ENCODE results near the gene ZNF177.

ZNF177 gene

GRCh38 chr19:9406798-9407352 lies 44.1 kb downstream of the ZNF177 start:
- TF ChIP-seq CTCF (IDR thresholded peaks at IDR 0.05; ENCODE audit: unreplicated experiment in 3 of 3), result no peak
- Mint-ChIP-seq H3K4me1 (no peaks in the 10 kb centered on the region), H3K27me3 (ENCODE audit: low read depth) (no peaks in the 10 kb centered on the region)

GRCh38 chr19:9407827-9408226 lies 45.0 kb downstream of the ZNF177 start:
- Mint-ChIP-seq H3K27me3 (ENCODE audit: low read depth) (no peaks in the 10 kb centered on the region), H3K27ac (no peak overlapping the region)

More at GRCh38 chr19:9406798-9407352, 44.1 kb downstream of the ZNF177 start:
- Mint-ChIP-seq H3K27ac (no peak overlapping the region), H3K4me3 (no peak overlapping the region), H3K36me3 (ENCODE audit: low read depth) (peaks cover 40% of the 10 kb centered on the region), H3K9me3 (peaks cover 55% of the 10 kb centered on the region)

GRCh38 chr19:9413240-9413954 lies 50.6 kb downstream of the ZNF177 start:
- no peak overlapping the region for H3K4me3 Mint-ChIP-seq
- peaks cover 79% of the 10 kb centered on the region for H3K9me3 Mint-ChIP-seq
- H3K27me3 Mint-ChIP-seq (ENCODE audit: low read depth), result no peaks in the 10 kb centered on the region
- peaks cover 92% of the 10 kb centered on the region for H3K36me3 Mint-ChIP-seq (ENCODE audit: low read depth)
- H3K4me1 Mint-ChIP-seq, result no peaks in the 10 kb centered on the region
- TF ChIP-seq CTCF (IDR thresholded peaks at IDR 0.05; ENCODE audit: unreplicated experiment in 3 of 3), result no peak
- H3K27ac Mint-ChIP-seq, result no peak overlapping the region

More at GRCh38 chr19:9407827-9408226, 45.0 kb downstream of the ZNF177 start:
- Mint-ChIP-seq H3K4me1 (no peaks in the 10 kb centered on the region), H3K4me3 (no peak overlapping the region), H3K36me3 (ENCODE audit: low read depth) (peaks cover 50% of the 10 kb centered on the region), H3K9me3 (peaks cover 64% of the 10 kb centered on the region)
- TF ChIP-seq CTCF (IDR thresholded peaks at IDR 0.05; ENCODE audit: unreplicated experiment in 3 of 3), result no peak

GRCh38 chr19:9427941-9428340 lies 65.1 kb downstream of the ZNF177 start:
- H3K27ac Mint-ChIP-seq, result no peak overlapping the region
- peaks cover 10% of the 10 kb centered on the region for H3K9me3 Mint-ChIP-seq
- no peaks in the 10 kb centered on the region for H3K27me3 Mint-ChIP-seq (ENCODE audit: low read depth)
- H3K36me3 Mint-ChIP-seq (ENCODE audit: low read depth), result peaks cover 95% of the 10 kb centered on the region
- peaks cover 1% of the 10 kb centered on the region for H3K4me1 Mint-ChIP-seq
- no peak overlapping the region for H3K4me3 Mint-ChIP-seq
- no peak for TF ChIP-seq CTCF (IDR thresholded peaks at IDR 0.05; ENCODE audit: unreplicated experiment in 3 of 3)

- peaks cover 12% of the 10 kb centered on the region for H3K4me1 Mint-ChIP-seq
- H3K27ac Mint-ChIP-seq, result no peak overlapping the region
- H3K9me3 Mint-ChIP-seq, result peaks cover 1% of the 10 kb centered on the region
- H3K4me3 Mint-ChIP-seq, result no peak overlapping the region
- H3K36me3 Mint-ChIP-seq (ENCODE audit: low read depth), result peaks cover 90% of the 10 kb centered on the region
- TF ChIP-seq CTCF (IDR thresholded peaks at IDR 0.05; ENCODE audit: unreplicated experiment in 3 of 3), result no peak
- no peaks in the 10 kb centered on the region for H3K27me3 Mint-ChIP-seq (ENCODE audit: low read depth)
These were observed 67.6 kb downstream of the ZNF177 start for GRCh38 chr19:9430444-9430843.

GRCh38 chr19:9431475-9431874 lies 68.7 kb downstream of the ZNF177 start:
- TF ChIP-seq CTCF (IDR thresholded peaks at IDR 0.05; ENCODE audit: unreplicated experiment in 3 of 3), result peak in 2 of 3 experiments; percentile 9 to 35
- H3K9me3 Mint-ChIP-seq, result peaks cover 3% of the 10 kb centered on the region
- H3K27ac Mint-ChIP-seq, result no peak overlapping the region
- H3K4me1 Mint-ChIP-seq, result peaks cover 22% of the 10 kb centered on the region
- H3K27me3 Mint-ChIP-seq (ENCODE audit: low read depth), result no peaks in the 10 kb centered on the region
- peaks cover 82% of the 10 kb centered on the region for H3K36me3 Mint-ChIP-seq (ENCODE audit: low read depth)
- peak overlapping the region; percentile 28 to 60 (median 43) for H3K4me3 Mint-ChIP-seq
